ENCODE measurements around the gene UBQLN3.

UBQLN3 gene

GRCh38 chr11:5524756-5525155, 15.0 kb upstream of the UBQLN3 start:
- DNase-seq (ENCODE audit: low spot score), result no peak
- Histone ChIP-seq H3K27ac (no peak overlapping the region), H3K4me3 (no peak overlapping the region)
- TF ChIP-seq CTCF (IDR thresholded peaks at IDR 0.05), result no peak

- Histone ChIP-seq H3K27ac (no peak overlapping the region), H3K4me3 (no peak overlapping the region)
- TF ChIP-seq CTCF (IDR thresholded peaks at IDR 0.05), result no peak
- no peak for DNase-seq (ENCODE audit: low spot score)
These were observed 12.6 kb upstream of the UBQLN3 start for GRCh38 chr11:5522308-5522707.

DNA sequence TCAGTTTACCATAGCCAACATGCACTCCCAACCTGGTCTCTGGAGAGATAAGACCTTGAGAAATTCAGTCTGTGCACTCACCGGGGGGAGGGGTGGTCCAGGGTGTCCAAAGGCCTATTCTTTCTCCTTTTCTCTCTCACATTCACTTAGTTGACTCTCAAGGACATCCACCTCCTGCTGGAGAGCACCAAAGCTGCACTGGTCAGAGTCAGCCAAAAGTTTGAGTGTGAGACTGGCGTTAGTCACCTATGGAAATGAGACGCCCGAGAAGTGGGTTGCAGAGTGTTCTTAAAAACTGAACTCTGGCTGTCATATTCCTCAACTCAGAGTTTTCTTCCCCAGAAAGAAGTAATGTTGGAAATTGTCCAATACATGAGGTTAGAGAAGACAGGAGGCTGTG, 11.8 kb upstream of the UBQLN3 start:
- TF ChIP-seq CTCF (IDR thresholded peaks at IDR 0.05), result no peak
- no peak for DNase-seq (ENCODE audit: low spot score)

GRCh38 chr11:5516599-5516998, 6.8 kb upstream of the UBQLN3 start, which contains the start of gene UBQLNL:
Gene UBQLNL (minus strand): TSS chr11:5516699. CDS start chr11:5516441, 258 bp downstream.
- no peak for TF ChIP-seq CTCF (IDR thresholded peaks at IDR 0.05)

More for the DNA sequence above, 11.8 kb upstream of the UBQLN3 start:
- H3K27ac ChIP-seq, result no peak overlapping the region
- H3K4me3 ChIP-seq, result no peak overlapping the region

DNA sequence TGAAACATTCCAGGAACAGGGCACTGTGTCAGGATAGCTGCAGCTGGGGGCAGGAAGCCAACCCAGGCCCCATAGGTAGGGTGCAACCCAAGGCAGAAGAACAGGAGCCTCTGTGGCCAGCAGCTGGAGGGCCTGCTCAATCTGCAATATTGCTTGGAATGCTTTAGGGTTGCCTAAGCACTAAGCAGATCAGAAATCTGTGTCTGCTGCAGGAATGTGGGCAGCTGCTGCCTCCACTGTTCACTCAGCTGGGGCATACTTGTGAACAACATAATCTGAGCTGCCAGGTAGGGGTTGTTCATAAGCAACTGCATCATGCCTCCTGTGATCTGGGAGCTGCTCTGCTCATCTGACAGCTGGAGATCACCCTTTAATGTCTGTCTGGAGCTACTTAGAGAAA, 5.1 kb upstream of the UBQLN3 start:
- H3K27ac ChIP-seq, result no peak overlapping the region
- no peak for DNase-seq (ENCODE audit: low spot score)
- H3K4me3 ChIP-seq, result no peak overlapping the region
- TF ChIP-seq CTCF (IDR thresholded peaks at IDR 0.05), result no peak

More at GRCh38 chr11:5516599-5516998, 6.8 kb upstream of the UBQLN3 start, which contains the start of gene UBQLNL:
- Histone ChIP-seq H3K4me3 (no peak within 1 kb of the TSS), H3K27ac (no peak within 1 kb of the TSS)
- no peak for DNase-seq (ENCODE audit: low spot score)

DNA sequence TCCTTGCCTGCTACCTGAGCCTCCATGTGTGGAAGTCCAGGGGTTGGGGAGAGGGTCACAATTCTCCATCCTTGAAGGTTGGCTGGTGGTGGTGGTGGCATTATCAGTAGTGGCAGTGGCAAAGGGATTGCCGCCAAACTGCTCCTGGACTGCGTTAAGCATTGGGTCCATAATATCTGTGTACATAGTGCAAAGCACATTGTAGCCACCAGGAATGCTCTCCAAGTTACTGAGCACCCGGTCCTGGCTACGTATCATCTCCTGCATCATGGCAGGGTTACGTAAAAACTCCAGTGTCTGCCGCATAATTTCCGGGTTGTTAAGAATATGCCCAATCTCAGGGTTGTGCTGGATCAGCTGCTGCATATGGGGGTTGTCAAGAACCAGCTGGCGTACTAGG, 1.2 kb downstream of the UBQLN3 start:
- no peak for TF ChIP-seq CTCF (IDR thresholded peaks at IDR 0.05)
- DNase-seq (ENCODE audit: low spot score), result no peak
- H3K27ac ChIP-seq, result no peak overlapping the region
- no peak overlapping the region for H3K4me3 ChIP-seq

GRCh38 chr11:5507933-5508305, 1.8 kb downstream of the UBQLN3 start:
- no peak for DNase-seq (ENCODE audit: low spot score)
- no peak overlapping the region for H3K4me3 ChIP-seq
- H3K27ac ChIP-seq, result no peak overlapping the region
- no peak for TF ChIP-seq CTCF (IDR thresholded peaks at IDR 0.05)

Measured in coronary artery (tissue), 2 donors.